GM19025 (cell line): ENCODE measurements around the gene ZNF407.

Source experiments
- ATAC-seq: cut with Tn5 transposase; IDR thresholded peaks from one replicate; pipeline ENCODE4 v1.9.1; 2021; ENCODE audit warnings: mild to moderate bottlenecking, low read depth, moderate library complexity; ENCODE audit not compliant: unreplicated experiment

The ZNF407 gene

DNA sequence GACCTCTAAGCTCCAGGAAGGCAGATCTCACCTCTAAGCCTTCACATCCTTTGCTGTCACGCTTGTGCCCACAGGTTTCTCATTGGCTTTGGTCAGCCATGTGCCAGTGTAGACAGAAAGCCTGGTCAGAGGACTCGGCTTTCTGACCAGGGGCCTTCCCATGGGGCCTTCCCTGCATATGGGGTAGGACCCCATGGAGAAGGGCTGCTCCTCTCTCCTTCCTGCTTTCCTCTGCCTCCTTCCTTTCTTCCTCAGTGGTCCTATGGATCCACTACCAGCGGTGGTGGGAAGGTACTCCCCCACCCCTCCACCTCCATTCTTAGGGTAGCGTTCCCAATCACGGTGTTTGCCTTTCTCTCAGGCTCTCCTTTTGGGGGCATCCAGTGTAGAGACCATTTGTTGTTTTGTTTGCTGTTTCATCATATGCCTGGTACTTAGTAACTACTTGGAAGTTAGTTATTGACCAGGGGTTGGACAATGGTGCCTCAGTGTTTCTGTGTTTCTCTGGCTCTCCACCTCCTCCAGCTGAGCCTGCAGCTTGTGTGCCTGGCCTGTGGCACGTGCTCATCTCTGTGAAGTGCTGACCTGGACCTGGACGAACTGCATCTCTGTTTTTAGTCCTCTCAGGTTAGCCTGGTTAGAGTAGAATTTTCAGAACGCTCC, 71.6 kb downstream of the ZNF407 start:
- no peak for ATAC-seq

DNA sequence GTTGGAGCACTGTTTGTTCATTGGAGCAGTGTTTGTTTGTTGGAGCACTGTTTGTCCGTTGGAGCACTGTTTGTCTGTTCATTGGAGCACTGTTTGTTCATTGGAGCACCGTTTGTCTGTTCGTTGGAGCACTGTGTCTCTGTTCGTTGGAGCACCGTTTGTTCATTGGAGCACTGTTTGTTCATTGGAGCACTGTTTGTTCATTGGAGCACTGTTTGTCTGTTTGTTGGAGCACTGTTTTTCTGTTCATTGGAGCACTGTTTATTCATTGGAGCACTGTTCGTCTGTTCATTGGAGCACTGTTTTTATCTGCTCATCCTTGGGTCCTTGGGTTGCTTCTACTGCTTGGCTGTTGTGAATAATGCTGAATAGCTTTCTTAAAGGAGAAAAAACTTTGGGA, 74.7 kb downstream of the ZNF407 start:
- no peak for ATAC-seq

DNA sequence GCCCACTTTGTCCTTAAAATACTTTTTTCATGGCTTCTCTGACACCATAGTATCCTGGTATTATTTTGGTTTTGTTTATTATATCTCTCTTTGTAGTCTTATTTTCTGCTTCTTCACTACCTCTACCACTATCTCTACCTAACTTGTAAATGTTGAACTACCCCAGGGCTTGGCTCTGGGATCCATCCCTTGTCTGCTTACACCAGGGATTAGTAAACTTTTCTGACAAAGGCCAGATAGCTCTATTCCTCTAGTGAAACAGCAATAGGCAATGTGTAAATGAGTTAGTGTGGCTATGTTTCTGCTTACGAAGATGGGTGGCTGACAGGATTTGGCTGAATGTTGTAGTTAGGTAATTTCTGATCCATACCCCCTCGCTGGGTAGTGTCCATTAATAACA, 76.8 kb downstream of the ZNF407 start:
- ATAC-seq = no peak

DNA sequence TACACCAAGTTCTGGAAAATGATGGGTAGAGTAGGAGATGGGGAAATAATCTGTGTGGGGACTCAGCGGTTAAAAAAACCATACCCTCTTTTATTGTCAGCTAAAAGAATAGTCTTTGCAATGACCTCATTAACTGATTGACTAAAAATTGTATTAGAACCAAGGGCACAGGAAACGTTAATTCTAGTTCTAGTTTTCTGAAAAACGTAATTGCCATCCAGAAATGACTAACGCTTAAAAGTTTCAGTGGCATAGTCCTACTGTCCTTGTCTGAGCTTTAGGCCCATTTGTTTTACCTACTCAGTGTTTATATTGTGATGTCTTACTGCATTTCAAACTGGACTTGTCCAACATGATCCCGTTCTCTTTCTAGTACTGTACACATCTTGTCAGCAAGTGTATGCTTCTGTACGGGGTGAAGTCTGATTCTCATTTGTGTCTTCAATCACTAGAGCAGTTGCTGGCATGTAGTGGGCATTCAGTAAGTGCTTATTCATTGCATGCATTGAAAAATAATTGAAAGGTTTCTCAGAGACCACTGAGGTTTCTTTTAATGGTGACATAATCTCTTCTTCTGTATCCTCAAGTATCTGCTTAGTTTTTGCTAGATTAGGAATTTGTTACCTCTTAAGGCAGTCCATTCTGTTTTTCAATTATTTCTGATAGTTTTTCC, 81.5 kb downstream of the ZNF407 start:
- ATAC-seq = peak; percentile 63

DNA sequence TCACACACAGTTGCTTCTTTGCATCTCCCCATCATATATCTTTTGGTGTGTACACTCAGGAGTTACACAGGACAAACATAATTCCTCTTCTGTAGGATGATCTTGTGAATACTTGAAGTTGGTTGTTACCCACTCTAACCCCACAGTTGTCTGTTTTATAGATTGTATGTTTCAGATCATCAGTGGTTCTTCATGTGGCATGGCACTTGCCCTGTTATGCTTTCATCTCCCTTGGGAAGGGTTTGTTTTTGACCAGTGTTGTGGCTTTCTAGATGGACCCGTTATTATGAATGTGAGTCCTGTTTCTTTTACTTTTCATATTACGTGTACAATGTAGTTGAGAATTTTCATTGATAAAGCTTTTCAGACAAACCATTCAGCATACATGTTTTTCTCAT, 82.0 kb downstream of the ZNF407 start:
- ATAC-seq = no peak

DNA sequence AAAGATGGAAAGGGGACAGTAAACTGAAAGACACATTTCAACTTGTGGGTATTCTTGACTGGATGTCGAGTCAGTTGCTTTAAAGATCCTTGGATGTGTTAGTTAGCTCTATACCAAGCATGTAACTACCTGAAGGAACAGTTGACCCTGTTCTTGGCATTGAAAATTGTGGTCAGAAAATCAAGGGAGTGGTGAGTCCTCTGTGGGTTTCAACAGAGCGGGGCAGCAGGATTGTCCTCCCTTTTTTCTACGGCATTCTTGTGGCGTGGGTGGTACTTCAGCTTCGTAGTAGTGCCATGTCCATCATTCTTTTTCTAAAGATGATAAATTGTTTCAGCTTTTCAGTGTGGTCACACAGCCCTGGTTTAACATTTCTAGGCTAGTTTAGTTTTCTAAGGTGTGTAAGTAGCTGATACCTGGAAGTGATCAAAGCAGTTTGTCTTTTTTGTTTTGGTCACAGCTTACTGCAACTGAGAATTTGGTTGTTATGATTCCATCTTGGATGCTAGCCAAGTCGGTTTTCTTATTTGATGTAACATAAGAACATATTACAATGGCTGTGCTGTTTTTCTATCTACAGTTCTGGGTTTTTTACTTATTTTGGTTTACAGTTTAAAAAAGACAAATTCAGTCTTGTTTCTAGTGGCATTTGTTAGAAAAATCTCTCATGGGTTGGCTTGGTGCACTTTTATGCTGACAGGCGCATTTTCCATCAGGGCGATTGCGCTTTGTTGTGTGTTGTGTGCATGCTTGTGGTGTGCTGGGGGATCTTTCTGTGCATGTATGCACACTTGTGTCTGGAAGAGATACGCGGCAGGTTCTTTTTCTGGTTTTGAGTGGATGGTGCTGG, 84.7 kb downstream of the ZNF407 start:
- no peak for ATAC-seq

DNA sequence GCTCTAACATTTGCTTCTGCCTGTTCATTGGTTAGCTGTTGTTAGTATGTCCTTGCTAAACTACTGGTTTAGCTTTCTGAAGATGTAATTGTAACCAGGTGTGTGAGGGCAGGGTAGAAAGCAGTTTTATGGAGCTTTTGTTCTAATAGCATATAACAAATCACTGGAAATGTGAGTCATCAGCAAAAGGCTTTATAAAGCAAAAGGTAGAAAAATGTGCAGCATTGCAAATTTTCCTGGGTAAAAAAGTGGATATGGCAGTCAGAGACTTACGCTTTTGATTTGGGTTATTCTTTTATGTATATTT, 85.3 kb downstream of the ZNF407 start:
- ATAC-seq = no peak

DNA sequence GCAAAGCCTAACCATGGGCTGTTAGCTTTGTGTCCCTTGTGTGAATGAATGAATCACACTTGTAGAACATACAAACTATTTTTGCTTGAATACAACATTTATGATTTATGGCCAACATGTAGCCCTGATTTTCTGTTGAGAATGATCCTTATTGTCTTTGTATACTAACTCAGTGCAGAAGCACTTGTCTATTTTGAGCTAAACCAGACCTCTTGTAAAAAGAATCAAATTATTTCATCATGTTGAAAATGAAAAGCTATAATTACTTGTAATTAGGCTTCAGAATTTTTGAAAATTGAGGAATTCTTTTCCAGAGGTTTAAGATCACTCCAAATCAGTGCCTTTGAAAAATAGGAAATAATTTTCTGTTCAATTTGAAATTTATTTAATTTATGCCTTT, 85.9 kb downstream of the ZNF407 start:
- no peak for ATAC-seq

DNA sequence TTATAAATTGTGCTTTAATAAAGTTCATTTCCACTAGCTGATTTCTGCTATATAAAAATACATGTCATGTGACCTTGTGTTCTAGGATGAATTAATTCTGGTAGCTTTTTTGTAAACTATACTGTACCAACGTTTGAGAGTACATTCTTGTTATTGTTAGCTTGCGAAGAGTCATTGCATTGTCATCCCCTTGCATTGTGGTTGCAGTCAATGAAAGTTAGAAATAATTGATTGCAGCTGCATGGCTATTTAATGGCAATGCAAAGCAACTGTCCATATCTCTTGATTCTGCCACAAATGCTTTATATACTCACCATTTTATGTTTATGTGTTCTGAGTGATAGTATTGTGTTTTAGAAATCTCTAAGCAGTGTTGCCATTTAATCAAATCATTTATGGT, 91.6 kb downstream of the ZNF407 start:
- ATAC-seq = no peak

DNA sequence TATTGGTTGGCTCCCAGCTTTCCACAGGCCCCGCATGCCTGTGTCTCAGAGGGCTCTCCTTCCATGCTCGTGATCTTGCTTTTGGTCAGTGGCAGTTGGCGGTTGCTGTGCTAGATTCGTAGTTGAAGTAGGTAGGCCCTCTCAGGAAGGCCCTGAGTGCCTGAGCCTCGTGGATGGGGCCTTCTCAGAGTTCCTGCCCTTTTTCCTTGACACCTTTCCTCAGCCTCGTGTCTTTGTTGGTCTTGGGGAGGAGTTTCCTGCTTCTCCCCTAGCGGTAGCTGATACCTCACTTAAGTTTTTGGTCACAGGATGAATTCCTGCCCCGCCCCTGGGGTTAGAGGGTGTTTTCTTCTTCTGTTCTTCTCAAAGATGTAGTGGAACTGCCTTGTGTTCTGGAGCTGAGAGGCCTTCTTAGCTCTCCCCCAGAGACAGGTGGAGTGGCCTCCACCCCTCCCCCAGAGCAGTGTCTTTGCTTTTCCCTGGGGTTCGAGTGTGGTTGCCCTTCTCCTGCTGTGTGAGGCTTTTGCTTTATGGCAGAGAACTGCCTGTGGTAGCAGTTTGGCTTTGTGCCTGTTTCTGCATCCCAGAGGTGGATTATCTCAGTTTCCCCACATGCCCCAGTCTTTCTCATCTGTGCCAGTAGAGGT, 94.8 kb downstream of the ZNF407 start:
- ATAC-seq = no peak

DNA sequence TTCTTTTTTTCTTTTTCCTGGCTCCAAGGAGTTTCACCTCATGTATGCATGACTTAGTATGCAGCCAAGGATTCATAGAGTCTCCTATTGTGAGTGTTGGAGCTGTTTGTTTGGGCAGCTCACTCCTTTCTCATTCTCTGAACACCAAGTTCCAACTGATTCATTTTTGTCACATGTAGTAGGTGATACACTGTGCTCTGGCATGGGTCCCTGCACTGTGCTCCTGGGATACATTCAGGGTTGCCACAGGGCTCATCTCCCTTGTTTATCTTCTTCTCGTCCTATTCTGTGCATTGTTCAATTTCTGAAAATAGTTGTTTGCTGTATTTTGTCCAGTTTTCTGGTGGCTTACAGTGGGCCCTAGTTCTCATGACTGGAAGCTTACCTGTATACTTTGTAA, 96.8 kb downstream of the ZNF407 start:
- no peak for ATAC-seq

DNA sequence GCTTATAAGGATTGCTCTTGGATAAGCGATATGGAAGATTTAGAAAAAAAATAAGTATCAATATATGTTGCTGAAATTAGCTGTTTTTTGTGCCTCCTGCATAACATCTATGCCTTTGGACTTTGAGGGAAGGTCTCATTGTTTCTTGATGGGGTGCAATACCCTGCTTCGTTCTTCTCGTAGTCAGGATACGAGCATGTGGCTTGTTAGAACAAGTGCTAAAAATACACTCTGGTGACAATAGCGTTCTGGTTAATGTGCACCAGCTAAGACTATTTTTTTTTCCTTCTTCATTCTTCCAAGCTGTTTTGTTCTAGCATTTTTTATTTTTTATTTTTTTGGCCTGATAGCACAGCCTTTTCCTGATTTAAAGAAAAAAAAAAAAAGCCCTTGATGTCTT, 97.5 kb downstream of the ZNF407 start:
- no peak for ATAC-seq

DNA sequence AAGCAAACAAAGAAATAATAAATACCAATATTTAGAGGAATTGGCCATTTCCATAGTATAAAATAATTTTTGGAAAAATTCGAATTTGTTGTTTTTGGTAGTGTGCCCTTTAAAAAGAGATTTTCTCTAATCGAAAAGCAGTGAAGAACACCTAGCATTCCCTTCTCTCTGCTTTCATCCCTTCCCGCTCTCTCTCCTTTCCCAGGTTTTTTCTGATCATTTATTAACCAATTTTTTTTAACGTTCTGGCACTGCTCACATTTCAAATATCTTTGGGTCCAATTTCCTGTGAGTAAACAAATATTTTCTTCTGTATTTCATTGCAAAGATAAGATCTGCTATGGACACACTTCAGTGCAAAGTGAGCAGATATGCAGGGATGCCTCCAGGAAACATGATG, 101.2 kb downstream of the ZNF407 start:
- ATAC-seq = no peak

DNA sequence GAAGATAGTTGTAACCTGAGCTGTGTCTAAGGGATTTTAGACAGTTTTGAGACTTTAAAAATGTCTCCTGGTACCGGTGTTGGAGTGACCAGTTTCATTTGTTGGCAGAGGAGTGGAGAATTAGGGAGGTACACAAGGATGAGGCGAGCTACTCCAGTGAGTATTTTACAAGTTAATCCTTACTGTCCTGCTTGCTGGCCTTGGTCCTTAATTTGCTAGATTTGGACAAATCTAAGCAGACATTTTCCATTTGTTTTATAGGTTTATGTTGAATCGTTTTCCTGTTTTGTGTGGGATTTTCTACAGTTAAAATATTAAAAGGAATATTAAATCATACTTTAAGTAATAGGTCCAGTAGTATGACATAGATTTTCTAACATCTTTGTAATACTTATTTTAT, 101.8 kb downstream of the ZNF407 start:
- ATAC-seq = no peak

DNA sequence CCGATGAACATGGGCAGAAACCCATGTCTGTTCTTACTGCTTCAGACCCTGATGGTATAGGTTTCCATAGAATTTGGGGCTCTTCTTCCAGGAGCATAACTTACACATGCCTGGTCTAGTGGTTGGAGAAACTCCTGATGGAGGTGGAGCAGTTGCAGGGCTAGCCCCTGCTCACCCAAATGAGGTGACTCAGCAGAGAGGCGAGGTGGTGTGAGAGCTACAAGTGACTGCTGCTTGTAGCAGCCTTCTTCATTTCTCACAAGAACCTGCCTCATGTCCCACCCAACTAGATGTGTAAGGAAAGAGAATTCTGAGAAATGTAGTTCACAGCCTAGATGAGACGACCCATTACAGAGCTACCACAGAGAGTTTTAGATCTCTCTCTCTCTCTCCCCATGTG, 105.3 kb downstream of the ZNF407 start:
- ATAC-seq = no peak

DNA sequence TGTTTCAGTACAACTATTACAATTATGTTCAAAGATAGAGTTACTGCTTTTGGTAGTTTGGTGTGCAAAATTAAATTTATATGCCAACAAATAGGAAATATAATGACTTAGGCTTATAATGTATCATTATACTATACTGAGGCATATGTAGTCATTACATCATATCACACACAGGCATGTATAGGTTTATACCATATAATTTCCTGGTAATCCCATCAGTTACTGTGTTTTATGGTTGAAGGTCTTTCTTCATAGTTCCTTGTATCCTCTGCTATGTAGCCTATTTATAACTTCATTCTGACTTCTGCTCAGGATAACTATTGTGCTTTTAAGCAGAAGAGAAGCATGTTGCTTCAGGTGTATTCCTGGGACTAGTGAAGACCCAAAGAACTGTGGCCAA, 110.5 kb downstream of the ZNF407 start:
- no peak for ATAC-seq

DNA sequence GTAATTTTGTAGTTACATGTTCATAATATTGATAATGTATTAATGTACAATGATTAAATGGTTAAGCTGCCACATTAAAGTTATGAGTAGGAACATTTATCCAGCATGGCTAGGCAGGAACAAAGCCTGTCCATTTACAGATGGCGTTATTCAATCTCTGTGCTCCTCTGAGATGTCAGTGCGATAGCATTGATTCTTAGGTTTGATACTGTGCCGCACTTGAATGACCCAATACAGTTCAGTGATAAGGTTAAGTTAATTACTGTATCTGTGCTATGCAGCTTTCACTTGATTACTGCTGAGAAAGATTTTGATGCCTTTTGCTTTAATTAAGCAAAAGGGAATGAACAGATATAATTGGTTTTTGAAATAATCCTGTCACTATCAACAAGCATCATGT, 111.8 kb downstream of the ZNF407 start:
- ATAC-seq = no peak

DNA sequence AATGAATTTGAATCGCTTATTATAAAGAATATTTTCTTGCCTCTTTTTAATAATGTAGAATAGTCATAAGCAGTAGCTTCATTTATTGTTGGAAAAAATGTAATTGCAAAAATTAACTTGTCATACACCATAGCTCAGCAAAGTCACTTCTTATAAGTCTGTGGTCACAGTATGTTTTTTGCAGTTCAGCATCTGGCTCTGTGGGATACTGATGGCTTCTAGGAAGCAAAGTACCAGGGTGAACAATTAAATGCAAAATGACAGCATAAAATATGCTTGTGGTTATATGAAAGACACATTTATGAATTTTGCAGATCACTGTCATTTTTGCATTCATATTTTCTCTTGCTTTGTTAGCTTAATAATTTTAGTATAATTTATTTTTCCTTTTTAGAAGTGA, 116.5 kb downstream of the ZNF407 start:
- ATAC-seq = no peak

DNA sequence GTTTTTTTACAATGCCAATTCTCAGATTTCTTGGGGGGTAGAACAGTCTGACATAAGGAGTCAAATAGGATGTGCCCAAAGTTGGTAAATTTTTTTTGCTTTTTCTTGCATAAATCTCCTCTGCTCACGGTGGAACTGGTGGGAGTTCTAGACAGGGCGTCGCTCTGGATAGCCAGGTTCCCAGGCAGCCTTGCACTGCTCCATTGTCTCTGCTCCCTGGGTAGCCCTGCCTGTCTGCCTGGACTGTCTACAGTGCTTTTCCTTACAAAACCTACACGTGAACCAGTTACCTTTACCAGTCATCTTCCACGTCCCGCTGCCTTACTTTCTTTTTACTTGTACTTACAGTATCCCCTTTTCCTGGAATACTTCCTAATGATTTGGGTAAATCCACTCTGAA, 117.1 kb downstream of the ZNF407 start:
- ATAC-seq = no peak

DNA sequence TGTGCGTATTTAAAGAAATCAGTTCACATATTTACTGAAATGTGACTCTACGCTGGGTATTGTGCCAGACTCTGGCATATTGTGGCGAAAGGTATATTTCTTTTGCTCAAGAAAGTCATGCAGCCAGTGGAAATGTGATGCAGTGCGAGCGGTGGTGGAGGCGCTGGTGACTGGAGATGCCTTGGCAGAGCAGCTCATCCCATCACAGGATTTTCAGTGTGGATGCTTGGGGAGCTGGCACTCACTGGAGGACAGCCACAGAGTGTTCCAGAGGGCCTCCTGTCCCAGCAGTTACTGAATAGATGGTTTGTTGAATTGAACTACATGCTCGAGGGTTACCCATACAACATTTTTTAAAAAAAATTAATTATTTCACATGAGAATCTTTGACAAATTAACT, 117.6 kb downstream of the ZNF407 start:
- ATAC-seq = no peak
